Prostate gland (tissue), 2 donors: ENCODE measurements around the gene FAM120B.
"Not testable (repeated sequence)": the region's sequence is repeated elsewhere in the genome, so short reads cannot be mapped to it uniquely, and the experiment has no call there.

Experiments used
- CTCF ChIP-seq, 4 experiments: fragments of 200-600 bp in 2 of 4; fragments of 450-650 bp in 2 of 4; sonication (generic) in 2 of 4; IDR thresholded peaks; 1 replicate in 3 of 4; 2 replicates in 1 of 4; pipeline ENCODE4 v1.5.1; 2016 to 2019; ENCODE audit warnings: antibody characterized with exemption in 4 of 4, mild to moderate bottlenecking in 2 of 4, moderate library complexity in 2 of 4
- POLR2AphosphoS5 ChIP-seq: sonication (generic); formaldehyde crosslinking; IDR thresholded peaks from one replicate; pipeline ENCODE4 v1.6.1; 2017; ENCODE audit warnings: antibody characterized with exemption

DNA sequence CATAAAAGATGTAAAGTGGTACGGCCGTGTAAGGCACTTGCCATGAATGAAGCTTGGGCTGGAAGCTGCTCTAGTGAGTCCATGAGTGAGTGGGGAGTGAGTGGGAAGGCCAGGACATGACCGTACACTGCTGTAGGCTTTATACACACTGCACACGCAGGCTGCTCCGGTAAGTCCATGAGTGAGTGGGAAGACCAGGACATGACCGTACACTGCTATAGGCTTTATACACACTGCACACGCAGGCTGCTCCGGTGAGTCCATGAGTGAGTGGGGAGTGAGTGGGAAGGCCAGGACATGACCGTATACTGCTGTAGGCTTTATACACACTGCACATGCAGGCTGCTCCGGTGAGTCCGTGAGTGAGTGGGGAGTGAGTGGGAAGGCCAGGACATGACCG is 41.9 kb upstream of the FAM120B start:
- not testable (repeated sequence) for TF ChIP-seq CTCF (IDR thresholded peaks at IDR 0.05); POLR2AphosphoS5
